GM12878 (cell line): Measurements from ENCODE around the gene ATP2A1. TPM values are rescaled to one million over a fixed set of nuclear protein-coding genes. Genes with fewer than 3 reads are reported as not detected.
A peak's percentile ranks its signal among the peaks of the same experiment; 100 is the strongest.

ENCODE experiments used
- ATF7 ChIP-seq: fragments of 450-650 bp; IDR thresholded peaks from 2 replicates; pipeline ENCODE4 v1.6.1; 2016; ENCODE audit warnings: low read depth, mild to moderate bottlenecking
- CBX3 ChIP-seq: fragments of 200-600 bp; sonication (generic); IDR thresholded peaks from 2 replicates; pipeline ENCODE4 v1.6.1; 2016; ENCODE audit warnings: low read depth, borderline replicate concordance
- CEBPZ ChIP-seq: fragments of 150-350 bp; IDR thresholded peaks from 2 replicates; pipeline ENCODE4 v1.6.1; 2016; ENCODE audit warnings: low read depth, low read length
- HCFC1 ChIP-seq: fragments of 150-350 bp; IDR thresholded peaks from 2 replicates; pipeline ENCODE4 v1.6.1; 2014; ENCODE audit warnings: low read length
- HDGF ChIP-seq: fragments of 450-650 bp; IDR thresholded peaks from 2 replicates; pipeline ENCODE4 v1.6.1; 2016; ENCODE audit warnings: antibody characterized with exemption
- JUNB ChIP-seq: IDR thresholded peaks from 2 replicates; pipeline ENCODE4 v1.6.1; 2016; ENCODE audit warnings: antibody characterized with exemption, mild to moderate bottlenecking
- MXI1 ChIP-seq: fragments of 150-350 bp; IDR thresholded peaks from 2 replicates; pipeline ENCODE4 v1.6.1; 2011; ENCODE audit warnings: low read depth, mild to moderate bottlenecking, inconsistent platforms, low read length, improper control_type of control experiment
- NBN ChIP-seq: fragments of 450-650 bp; IDR thresholded peaks from 2 replicates; pipeline ENCODE4 v1.6.1; 2016
- NFXL1 ChIP-seq: fragments of 450-650 bp; IDR thresholded peaks from 2 replicates; pipeline ENCODE4 v1.6.1; 2017; ENCODE audit warnings: antibody characterized with exemption, mild to moderate bottlenecking, borderline replicate concordance
- NR2F1 ChIP-seq: fragments of 450-650 bp; conservative IDR thresholded peaks from 2 replicates; pipeline ENCODE4 v1.6.1; 2017; ENCODE audit warnings: mild to moderate bottlenecking
- PKNOX1 ChIP-seq: fragments of 450-650 bp; IDR thresholded peaks from 2 replicates; pipeline ENCODE4 v1.6.1; 2016; ENCODE audit warnings: mild to moderate bottlenecking
- SIN3A ChIP-seq: IDR thresholded peaks from 2 replicates; pipeline ENCODE4 v1.6.1; 2012; ENCODE audit warnings: low read depth, low read length, improper control_type of control experiment
- SKIL ChIP-seq: fragments of 450-650 bp; IDR thresholded peaks from 2 replicates; pipeline ENCODE4 v1.6.1; 2017; ENCODE audit warnings: mild to moderate bottlenecking, low read depth, inconsistent platforms; ENCODE audit not compliant: poor library complexity, severe bottlenecking
- SMAD5 ChIP-seq: IDR thresholded peaks from 2 replicates; pipeline ENCODE4 v1.6.1; 2016; ENCODE audit warnings: antibody characterized with exemption, low read depth
- SPI1 ChIP-seq: IDR thresholded peaks from 2 replicates; pipeline ENCODE4 v1.6.1; 2011; ENCODE audit warnings: low read depth, mild to moderate bottlenecking, low read length, moderate library complexity, borderline replicate concordance; ENCODE audit not compliant: insufficient read depth
- TAF1 ChIP-seq: IDR thresholded peaks from 2 replicates; pipeline ENCODE4 v1.6.1; 2011; ENCODE audit warnings: mild to moderate bottlenecking, low read depth, low read length, borderline replicate concordance
- TCF12 ChIP-seq: IDR thresholded peaks from 2 replicates; pipeline ENCODE4 v1.6.1; 2011; ENCODE audit warnings: low read depth, mild to moderate bottlenecking, low read length
- WRNIP1 ChIP-seq: IDR thresholded peaks from 2 replicates; pipeline ENCODE4 v1.6.1; 2011; ENCODE audit warnings: low read depth, low read length, improper control_type of control experiment, borderline replicate concordance
- ZBED1 ChIP-seq: IDR thresholded peaks from 2 replicates; pipeline ENCODE4 v1.6.1; 2016; ENCODE audit warnings: borderline replicate concordance
- ZNF217 ChIP-seq: fragments of 450-650 bp; IDR thresholded peaks from 2 replicates; pipeline ENCODE4 v1.6.1; 2017; ENCODE audit warnings: antibody characterized with exemption, mild to moderate bottlenecking
- ZZZ3 ChIP-seq: IDR thresholded peaks from 2 replicates; pipeline ENCODE4 v1.6.1; 2011; ENCODE audit warnings: low read depth; ENCODE audit not compliant: control insufficient read depth, insufficient read length
- polyA plus RNA-seq, 11 experiments: library from polyadenylated mRNA; depleted of rRNA in 4 of 11; unstranded in 6 of 11; stranded (reverse) in 5 of 11; fragments of >200 nt; fragmentation: Nextera tagmentation in 4 of 11; fragmentation: Illumina TruSeq in 1 of 11; extraction: Ambion mirVana in 4 of 11; extraction: Trizol in 1 of 11; gene quantifications; 1 replicate in 1 of 11; 2 replicates in 10 of 11; pipeline versions ENCODE4 v1.2.1 to v1.2.3, GENCODE V29; 2011 to 2016; ENCODE audit warnings: inconsistent platforms in 2 of 11, missing spikeins in 2 of 11, low read depth in 1 of 11
- total RNA-seq, 4 experiments: library from RNA; depleted of rRNA in 3 of 4; stranded (reverse); fragments of >200 nt in 3 of 4; fragmentation: Illumina TruSeq in 1 of 4; extraction: Trizol in 1 of 4; gene quantifications; 2 replicates each; pipeline versions ENCODE4 v1.2.1 to v1.2.3, GENCODE V29; 2013 to 2021
- TF ChIP-seq, protein P1 (sequence below): fragments of 450-650 bp; IDR thresholded peaks from 2 replicates; pipeline ENCODE4 v1.6.1; 2017; ENCODE audit warnings: borderline replicate concordance
- TF ChIP-seq, protein P2 (sequence below): IDR thresholded peaks from 2 replicates; pipeline ENCODE4 v1.6.1; 2011; ENCODE audit warnings: borderline replicate concordance, low read depth, mild to moderate bottlenecking, moderate library complexity, low read length; ENCODE audit not compliant: insufficient read depth, poor library complexity, severe bottlenecking

ATP2A1 gene
- total and polyA plus RNA-seq, 10 of the 15 experiments (the other 5 are each of a cell fraction or from before 2014, with no cell fraction given): 0.13 to 1.7 (median 0.88) TPM

GRCh38 chr16:28930652-28931051 lies 52.4 kb downstream of the ATP2A1 start (continued):
- TF ChIP-seq SKIL: peak; percentile 36
- no peak for TF ChIP-seq SMAD5
- no peak for TF ChIP-seq NR2F1
- TF ChIP-seq NFXL1: no peak
- no peak for TF ChIP-seq CEBPZ
- TF ChIP-seq, protein P1, sequence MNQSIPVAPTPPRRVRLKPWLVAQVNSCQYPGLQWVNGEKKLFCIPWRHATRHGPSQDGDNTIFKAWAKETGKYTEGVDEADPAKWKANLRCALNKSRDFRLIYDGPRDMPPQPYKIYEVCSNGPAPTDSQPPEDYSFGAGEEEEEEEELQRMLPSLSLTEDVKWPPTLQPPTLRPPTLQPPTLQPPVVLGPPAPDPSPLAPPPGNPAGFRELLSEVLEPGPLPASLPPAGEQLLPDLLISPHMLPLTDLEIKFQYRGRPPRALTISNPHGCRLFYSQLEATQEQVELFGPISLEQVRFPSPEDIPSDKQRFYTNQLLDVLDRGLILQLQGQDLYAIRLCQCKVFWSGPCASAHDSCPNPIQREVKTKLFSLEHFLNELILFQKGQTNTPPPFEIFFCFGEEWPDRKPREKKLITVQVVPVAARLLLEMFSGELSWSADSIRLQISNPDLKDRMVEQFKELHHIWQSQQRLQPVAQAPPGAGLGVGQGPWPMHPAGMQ: no peak
- TF ChIP-seq ZBED1: no peak
- TF ChIP-seq SPI1: peak; percentile 78
- no peak for TF ChIP-seq ZZZ3
- no peak for TF ChIP-seq JUNB
- no peak for TF ChIP-seq ZNF217
- TF ChIP-seq TAF1: no peak
- peak; percentile 58; the same call in 1 of the 2 replicates for TF ChIP-seq PKNOX1
- no peak for TF ChIP-seq SIN3A
- no peak for TF ChIP-seq HDGF
- TF ChIP-seq ATF7: peak; percentile 56
- peak; percentile 64 for TF ChIP-seq NBN
- peak; percentile 83; the same call in 1 of the 2 replicates for TF ChIP-seq TCF12
- TF ChIP-seq HCFC1: no peak
- TF ChIP-seq, protein P2, sequence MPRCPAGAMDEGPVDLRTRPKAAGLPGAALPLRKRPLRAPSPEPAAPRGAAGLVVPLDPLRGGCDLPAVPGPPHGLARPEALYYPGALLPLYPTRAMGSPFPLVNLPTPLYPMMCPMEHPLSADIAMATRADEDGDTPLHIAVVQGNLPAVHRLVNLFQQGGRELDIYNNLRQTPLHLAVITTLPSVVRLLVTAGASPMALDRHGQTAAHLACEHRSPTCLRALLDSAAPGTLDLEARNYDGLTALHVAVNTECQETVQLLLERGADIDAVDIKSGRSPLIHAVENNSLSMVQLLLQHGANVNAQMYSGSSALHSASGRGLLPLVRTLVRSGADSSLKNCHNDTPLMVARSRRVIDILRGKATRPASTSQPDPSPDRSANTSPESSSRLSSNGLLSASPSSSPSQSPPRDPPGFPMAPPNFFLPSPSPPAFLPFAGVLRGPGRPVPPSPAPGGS: no peak
- TF ChIP-seq CBX3: no peak
- no peak for TF ChIP-seq WRNIP1
- TF ChIP-seq MXI1: no peak
